ENCODE measurements around the gene MALSU1. TPM values are rescaled to one million over a fixed set of nuclear protein-coding genes. Genes with fewer than 3 reads are reported as not detected.

Gene MALSU1
- total and polyA plus RNA-seq, 2 of the 13 experiments (the other 11 are each of a cell fraction or from before 2014, with no cell fraction given) = 72.0 to 141 TPM

- TF ChIP-seq ZNF318 (CRISPR knock-in tag; IDR thresholded peaks at IDR 0.05) (no peak), ZMAT5 (CRISPR knock-in tag; IDR thresholded peaks at IDR 0.05; ENCODE audit: borderline replicate concordance, low read depth) (no peak), ZNF781 (CRISPR knock-in tag; IDR thresholded peaks at IDR 0.05; ENCODE audit: borderline replicate concordance, not compliant biosample characterization) (no peak)
Observed at GRCh38 chr7:23276947-23277346, 22.2 kb upstream of the MALSU1 start (continued).
